ENCODE measurements around the gene TRAPPC10. TPM values are rescaled to one million over a fixed set of nuclear protein-coding genes. Genes with fewer than 3 reads are reported as not detected.

TRAPPC10 gene
- total RNA-seq, 1 experiment from 2014 or later: 37.6 TPM

DNA sequence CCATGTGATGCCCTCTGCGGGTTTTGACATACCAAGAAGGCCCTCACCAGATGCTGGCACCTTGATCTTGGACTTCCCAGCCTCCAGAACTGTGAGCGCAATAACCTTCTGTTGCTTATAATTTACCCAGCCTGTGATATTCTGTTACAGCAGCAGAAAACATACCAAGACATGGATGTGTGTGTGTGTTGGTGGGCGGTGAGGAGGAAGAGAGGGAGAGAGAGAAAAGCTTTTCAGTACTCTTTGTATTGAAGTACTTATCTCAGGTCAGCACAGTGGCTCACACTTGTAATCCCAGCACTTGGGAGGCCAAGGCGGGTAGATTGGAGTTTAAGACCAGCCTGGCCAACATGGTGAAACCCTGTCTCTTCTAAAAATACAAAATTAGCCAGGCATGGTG lies 23.1 kb downstream of the TRAPPC10 start:
- no peak for DNase-seq (ENCODE audit: low read depth)

DNA sequence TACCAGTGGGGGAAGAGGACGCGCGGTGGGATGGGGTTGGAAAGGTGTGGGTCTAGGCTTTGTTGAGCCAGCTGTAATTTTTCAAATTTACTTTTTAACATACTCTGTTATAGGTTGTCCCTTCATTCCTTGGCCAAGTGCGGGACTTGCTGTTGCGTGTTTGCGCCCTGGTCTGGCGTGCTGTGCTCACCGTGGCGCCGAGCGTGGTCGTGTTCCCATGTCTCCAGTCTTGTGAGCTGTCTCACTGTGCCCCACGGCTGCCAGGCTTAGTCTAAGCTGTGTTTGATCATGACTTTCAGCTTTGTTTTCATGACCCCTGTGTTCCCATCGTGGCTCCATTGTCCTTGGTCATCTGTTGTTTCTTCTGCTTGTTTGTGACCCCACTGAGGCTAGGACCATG lies 26.0 kb downstream of the TRAPPC10 start:
- no peak for DNase-seq (ENCODE audit: low read depth)

DNA sequence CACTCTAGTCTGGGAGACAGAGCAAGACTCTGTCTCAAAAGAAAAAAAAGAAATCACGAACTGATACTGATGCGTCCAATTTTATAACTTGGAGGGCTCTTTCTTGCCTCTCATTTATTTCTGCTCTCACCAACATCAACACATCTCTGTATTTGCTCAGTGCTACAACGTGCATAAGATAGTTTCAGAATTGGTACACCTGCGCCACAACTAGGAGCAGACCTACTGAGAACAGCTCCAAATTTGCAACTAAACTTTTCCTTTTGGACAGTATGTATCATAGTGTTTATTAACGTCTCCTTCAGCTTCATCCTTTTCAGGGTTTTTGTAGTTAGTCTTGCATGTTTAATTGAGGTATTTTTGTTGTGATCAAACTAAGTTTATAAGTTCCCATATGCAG lies 27.7 kb downstream of the TRAPPC10 start:
- DNase-seq (ENCODE audit: low read depth): no peak

DNA sequence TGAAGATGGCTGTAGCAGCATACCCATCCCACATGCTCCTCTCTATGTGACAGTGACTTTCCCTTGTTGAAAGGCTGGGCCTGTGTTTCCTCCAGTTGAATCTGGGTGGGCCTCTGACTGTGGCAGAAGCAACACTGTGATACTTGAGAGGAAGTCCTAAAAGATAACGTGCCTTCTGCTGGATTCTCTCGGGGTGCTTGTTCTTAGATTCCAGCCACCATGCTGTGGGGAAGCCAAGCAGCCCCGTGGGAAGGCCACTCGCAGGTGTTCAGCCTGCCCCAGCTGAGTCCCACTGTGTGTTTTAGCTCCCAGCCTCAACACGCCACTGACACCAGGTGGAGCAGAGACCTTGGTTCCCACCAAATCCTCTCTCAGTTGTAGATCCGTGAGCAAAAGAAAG lies 31.5 kb downstream of the TRAPPC10 start:
- no peak for DNase-seq (ENCODE audit: low read depth)

DNA sequence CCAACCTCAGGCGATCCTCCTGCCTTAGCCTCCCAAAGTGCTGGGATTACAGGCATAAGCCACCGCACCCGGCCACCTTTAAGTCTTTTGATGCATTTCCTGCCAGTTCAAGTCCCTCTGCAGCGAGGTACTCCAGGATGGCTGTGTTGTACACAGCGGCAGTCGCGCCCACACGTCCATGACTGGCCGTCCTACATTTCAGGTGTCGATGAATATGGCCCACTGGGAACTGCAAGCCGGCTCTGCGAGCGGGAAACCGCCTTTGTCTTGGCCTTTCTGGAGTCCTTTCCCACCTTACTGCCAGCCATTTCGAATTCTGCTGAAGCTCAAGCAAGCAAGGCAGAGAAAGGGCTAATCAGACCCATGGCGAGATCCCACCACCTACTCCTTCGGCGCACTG lies 34.6 kb downstream of the TRAPPC10 start:
- DNase-seq (ENCODE audit: low read depth): no peak

DNA sequence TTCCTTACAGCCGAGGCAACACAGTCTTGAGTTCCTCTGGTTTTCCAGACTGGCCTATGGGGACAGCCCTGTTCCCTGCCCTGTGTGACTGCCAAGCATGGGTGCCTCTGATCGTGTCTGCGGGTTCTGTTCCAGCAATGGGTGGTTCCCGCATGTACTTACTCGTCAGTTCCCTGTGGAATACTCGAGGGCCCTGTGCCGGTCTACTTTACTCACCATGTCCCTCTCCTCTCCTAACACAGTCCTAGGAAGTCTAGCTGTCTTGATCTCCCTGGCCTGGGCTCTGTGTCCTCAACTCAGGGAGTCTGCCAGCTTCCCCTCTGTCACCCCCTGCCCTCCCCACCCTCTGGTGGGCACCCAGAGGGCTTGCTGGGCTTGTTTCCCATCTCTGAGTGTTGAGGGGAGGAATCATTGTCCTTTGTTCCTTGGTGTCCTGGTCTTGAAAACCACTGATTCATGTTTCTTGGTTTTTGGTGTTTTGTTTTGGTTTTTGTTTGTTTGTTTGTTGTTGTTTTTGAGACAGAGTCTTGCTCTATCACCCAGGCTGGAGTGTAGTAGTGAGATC lies 36.0 kb downstream of the TRAPPC10 start:
- DNase-seq (ENCODE audit: low read depth): no peak

DNA sequence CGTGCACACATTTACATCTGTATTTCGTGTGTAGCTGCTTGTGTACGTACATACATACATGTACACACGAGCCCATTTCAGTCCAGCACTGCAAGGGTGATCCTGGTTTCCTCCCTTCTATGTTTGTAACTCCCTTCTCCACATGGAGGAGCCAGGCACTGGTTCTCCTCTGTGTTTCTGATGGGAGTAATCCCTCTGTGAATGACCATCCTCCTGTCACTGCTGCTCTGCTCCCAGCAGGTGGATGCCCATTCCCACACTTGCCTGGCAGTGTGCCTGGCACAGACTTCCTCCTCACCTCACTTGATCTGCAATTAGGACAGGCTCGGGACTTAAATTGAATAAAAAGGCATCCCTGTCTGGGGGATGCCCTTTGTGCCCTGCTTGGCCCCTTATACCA lies 37.1 kb downstream of the TRAPPC10 start:
- no peak for DNase-seq (ENCODE audit: low read depth)

DNA sequence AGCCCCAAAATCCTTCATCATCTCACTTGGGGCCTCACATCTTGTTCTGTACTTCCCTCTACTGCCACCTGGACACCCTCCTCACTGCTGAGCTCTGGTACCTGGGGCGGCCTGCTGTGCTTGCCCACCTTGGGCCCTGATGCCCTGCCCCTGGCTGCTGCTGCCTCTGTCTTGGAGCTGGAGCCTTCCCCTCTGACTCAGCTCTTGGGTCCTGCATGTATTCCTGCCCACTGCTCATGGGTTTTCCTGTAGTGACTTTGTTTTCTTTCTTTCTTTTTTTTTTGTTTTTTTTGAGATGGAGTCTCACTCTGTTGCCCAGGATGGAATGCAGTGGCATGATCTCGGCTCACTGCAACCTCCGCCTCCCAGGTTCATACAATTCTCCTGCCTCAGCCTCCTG lies 37.5 kb downstream of the TRAPPC10 start:
- no peak for DNase-seq (ENCODE audit: low read depth)

DNA sequence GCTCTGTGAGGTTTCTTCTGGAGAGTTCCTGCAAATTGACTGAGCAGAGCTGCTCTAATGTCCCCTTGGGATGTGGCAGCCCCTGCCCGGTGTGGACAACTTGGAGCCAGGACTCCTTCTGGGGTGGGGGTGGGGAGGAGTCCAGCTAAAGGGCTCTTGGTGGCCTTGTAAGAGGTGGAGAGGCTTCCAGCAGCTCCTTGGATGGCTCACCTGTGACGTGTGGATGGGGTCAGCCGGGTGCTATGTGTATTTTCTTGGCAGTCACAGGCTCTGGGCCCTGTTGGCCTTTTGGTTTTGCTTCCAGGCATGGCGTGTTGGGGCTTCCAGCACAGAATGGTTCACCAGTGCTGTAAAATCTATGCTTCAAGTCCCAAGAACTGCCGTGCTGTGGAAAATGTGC lies 38.2 kb downstream of the TRAPPC10 start:
- no peak for DNase-seq (ENCODE audit: low read depth)

DNA sequence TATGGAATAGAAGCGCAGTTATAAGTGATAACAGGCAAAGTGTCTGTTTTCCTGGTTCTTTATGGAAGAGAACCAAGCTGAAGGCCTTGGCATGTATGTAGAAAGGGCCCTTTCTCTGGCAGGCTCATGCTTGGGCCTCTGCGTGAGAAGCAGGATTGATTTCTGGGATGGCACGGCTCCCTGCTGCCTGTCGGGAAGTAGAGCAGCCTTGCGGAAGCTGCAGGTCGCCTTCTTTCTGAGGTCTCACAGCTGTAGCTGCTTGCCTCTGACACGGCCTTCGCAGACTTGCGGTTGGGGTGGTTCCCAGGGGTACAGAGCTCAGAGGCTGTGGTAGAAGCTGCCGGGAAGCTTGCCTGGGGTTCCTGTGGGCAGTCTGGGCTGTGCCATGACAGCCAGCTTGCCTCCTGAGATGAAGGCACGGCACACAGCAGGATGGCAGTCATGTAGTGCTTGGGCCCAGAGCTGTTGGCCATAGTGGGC lies 39.4 kb downstream of the TRAPPC10 start:
- no peak for DNase-seq (ENCODE audit: low read depth)

DNA sequence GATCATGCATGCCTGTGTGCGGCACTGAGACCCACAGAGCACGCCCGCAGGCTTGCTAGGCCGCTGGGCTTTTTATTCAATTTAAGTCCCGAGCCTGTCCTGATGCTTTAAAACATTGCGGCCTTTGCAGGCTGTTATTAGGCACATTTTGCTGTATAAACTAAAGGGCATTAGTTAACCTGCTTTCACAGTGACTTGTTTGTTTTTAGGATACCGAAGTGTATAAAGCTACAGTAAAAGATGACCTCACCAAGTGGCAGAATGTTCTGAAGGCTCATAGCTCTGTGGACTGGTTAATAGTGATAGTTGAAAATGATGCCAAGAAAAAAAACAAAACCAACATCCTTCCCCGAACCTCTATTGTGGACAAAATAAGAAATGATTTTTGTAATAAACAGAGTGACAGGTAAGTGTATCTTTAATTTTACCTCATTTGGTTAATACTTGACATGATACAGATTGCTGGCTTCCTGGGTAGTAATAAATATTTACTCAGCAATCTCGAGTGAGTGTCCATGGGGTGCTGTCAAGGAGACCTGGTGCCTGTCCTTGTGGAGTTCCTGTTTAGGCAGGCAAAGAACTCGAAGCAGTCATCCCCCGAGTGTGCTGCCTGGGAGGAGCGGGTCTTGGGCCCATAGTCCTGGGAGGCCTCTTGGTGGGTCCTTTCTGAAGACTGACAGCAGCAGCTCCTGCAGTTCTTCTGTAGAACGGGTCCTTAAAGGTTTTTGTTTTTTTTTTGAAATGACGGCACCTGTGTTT lies 40.1 kb downstream of the TRAPPC10 start:
- no peak for DNase-seq (ENCODE audit: low read depth)

DNA sequence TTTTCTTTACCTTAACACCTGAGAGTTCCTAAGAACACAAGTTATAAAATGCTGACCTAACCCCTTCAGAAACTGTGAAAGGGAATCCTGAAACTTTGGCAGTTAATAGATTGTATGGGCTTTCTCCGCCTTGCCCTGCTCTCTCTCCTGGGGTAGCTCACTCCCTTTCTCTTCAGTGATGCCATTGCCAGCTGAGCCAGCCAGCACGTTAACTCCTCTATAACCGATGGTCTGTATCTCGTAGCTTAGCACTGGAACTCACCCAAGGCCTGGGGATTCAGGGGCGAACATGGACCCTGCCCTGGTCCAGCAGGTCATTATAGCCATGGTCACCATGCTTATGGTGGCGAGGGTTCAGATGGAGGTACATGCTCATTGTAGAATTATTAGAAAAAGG lies 40.7 kb downstream of the TRAPPC10 start:
- no peak for DNase-seq (ENCODE audit: low read depth)

DNA sequence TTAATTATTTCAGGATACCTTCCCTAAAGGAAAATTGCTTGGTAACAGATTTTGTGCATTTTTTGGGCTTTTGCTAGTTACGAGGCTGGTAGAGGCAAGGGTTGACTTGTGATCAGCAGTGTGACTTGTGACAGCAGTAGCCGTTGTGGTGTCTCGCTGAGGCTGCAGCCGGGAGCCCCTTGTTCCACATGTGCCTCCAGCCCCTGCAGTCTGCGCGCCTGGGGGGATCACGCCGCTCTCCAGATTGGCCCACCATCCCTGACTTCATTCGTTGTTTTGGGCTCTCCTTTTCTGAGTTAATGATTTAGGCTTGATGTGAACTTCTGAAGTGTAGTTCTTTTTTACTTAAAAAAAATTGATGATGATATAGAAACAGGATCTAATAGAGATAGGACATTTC lies 41.5 kb downstream of the TRAPPC10 start:
- DNase-seq (ENCODE audit: low read depth): no peak

DNA sequence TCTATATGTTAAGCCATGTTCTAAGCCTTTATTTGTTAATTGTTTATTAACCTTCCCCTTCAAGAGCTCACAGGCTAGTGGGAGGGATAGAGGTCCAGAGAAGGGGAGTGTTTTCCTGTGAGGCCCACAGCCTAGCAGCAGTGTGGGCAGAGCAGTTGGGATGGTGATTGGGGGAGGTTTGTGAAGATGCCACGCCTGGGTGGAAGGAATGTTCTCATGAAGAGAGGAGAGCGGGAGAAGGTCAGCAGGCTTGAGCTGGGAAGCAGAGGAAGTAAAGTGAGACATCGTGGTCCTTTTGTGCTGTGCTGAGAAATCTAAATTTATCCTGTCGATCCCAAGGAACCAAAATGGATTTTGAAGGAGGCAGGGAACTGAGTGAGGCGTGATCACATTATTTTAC lies 42.6 kb downstream of the TRAPPC10 start:
- DNase-seq (ENCODE audit: low read depth): peak; percentile 9

DNA sequence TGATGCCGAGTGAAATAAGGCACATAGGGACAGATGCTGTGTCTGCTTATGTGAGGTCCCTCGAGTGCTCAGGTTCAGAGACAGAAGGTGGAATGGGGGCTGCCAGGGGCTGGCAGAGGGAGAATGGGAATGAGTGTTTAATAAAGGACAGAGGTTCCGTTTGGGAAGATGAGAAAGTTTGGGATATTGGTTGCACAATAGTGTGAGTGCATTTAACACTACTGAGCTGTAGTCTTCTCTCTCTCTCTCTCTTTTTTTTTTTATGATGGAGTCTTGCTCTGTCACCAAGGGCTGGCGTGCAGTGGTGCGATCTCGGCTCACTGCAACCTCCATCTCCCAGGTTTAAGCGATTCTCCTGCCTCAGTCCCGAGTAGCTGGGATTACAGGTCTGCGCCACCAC lies 44.9 kb downstream of the TRAPPC10 start:
- no peak for DNase-seq (ENCODE audit: low read depth)

DNA sequence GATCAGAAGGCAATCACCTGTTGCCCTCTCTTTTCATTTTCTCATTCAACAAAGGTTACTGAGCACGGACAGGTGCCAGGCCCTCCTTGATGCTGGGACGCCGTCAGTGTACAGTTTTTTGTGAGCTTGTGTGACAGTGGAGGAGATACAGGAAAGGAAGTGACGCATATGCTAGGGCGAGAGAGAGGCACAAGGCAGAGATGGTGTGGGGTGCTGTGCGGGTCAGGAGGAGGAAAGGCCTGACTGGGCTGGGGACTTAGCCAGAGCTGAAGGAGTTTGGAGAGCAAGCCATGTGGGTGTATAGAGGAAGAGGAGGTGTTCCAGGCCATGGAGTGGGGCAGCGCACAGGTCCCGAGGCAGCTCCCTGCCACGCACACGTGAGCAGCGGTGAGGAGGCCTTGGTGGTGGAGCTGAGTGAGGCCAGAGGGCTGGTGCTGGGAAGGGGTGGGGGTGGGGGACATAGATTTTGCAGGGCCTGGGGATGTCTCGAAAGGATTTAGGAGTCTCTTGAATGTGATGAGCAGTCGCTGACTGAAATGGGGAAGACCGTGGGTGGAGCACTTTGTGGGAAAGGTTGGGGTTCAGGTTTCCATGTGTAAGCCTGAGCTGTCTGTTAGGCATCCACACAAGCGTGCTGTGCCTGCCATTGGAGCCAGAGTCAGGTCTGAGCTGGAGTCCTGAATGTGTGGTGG lies 46.0 kb downstream of the TRAPPC10 start:
- no peak for DNase-seq (ENCODE audit: low read depth)

DNA sequence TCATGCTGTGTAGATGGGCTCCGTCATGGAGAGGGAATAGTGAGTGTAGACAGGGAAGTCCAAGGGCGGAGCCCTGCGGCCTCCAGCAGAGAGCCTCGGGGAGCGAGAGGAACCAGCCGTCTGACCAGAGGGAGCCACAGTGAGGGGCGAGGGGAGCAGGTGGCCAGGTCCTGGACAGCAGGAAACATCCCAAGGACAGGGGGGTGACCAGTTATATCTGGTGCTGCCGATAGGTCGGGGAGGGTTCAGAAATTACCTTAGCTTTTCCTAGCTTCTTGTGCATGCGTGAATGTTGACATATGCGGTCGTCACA lies 46.5 kb downstream of the TRAPPC10 start:
- no peak for DNase-seq (ENCODE audit: low read depth)

DNA sequence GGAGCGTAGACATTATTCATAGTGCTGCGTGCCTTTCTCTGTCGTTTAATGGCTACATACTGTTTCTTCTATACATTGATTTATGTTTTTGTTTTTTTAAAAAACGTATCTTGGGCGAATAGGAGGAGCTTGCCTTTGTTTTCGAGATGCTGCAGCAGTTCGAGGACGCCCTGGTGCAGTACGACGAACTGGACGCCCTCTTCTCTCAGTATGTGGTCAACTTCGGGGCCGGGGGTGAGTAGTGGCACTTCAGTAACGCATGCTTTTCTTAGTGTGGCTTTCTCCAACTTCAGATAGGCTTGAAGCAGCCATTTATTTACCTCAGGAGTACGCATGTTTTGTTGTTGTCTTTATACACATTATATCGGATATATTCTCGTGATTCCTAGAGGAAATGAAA lies 46.9 kb downstream of the TRAPPC10 start:
- DNase-seq (ENCODE audit: low read depth): no peak

DNA sequence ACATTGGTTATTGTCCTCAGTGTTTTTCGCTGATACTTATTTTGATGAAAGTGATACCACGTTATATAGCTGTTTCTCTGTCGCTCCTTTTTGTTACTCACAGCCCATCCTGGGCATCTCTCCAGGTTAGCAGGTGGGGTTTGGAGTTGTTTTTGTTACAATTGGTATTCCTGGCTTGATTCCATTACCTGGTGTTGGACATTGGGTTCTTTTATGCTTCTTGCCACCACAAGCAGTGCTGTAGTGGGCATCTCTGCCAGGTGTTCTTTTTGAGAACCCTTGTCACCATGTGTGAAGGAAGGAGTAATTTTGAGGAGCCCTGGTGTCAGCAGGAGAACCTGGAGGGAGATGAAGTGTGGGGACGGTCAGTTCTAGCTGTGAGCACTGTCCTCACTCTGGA lies 47.6 kb downstream of the TRAPPC10 start:
- DNase-seq (ENCODE audit: low read depth): no peak

DNA sequence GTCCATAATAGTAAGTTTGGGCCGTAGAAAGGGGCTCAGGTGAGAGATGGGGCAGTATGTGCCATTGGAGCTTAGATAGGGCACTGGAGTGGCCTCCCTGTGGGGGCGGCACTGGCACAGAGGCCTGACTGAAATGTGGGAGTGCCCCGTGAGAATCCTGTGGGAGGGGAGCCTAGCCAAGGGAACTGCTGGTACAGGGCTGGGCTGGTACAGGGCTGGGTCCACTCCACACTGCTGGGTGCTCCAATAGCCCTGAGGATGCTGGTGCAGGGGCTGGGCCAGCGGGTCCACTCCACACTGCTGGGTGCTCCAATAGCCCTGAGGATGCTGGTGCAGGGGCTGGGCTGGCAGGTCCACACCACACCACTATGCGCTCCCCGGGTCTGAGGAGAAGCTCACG lies 50.3 kb downstream of the TRAPPC10 start:
- DNase-seq (ENCODE audit: low read depth): no peak

DNA sequence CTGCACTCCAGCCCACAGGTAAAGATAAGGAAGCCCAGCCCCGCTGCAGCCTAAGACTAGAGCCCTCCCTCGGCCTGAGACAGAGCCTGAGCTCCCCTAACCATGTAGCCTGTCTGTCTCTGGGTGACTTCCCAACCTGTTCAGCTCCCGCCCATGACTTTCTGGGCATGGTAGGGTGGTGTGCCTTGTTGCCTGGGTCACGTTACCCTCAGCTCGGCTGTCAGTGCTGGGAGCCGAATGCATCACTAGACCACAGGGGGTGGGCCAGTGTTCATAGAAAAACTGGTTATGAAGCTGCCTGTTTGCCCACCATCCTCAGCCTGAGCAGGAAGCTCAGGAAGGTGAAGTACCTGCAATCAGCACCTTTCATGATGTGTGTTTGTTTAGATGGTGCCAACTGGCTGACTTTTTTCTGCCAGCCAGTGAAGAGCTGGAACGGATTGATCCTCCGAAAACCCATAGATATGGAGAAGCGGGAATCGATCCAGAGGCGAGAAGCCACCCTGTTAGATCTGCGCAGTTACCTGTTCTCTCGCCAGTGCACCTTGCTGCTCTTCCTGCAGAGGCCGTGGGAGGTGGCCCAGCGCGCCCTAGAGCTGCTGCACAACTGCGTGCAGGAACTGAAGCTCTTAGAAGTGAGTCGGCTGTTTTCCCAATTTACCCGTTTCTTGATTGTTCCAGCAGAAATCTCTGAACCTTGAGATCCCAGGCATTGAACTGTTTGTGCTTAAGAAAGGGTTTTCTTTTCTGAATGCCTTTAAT lies 51.2 kb downstream of the TRAPPC10 start:
- DNase-seq (ENCODE audit: low read depth): no peak

DNA sequence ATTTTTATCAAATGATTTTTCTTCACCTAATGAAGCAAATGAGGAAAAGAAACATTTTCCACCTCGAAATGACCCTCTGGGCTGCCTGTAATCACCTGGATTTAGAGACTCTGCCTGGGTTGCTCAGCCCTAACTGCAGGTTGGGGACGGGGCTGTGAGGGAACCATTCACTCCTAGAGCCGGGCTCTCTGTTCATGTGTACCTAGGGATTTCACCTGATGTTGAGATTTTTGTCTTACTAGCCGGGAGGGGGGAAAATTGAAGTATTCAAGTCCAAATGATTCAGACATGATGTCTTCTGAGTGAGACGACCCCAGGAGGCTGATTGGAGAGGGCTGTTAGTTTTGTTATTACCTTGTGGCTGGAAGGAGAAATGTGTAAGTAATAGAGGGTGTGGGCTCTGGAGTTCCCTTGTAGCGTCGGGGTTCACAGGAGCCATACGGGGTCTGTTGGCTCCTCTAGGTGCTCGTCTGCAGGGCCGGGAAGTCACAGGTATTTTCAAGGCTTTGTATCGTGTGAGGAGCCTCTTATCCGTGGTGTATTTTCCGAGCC lies 52.8 kb downstream of the TRAPPC10 start:
- no peak for DNase-seq (ENCODE audit: low read depth)

Measured in HT1080 (cell line).